Neural cell (in vitro differentiated cells): ENCODE data around the gene BCDIN3D.

Experiments
- CTCF ChIP-seq: fragments of 450-650 bp; IDR thresholded peaks from 2 replicates; pipeline ENCODE4 v1.5.1; 2014; ENCODE audit warnings: antibody characterized with exemption, mild to moderate bottlenecking, moderate library complexity; ENCODE audit not compliant: poor library complexity, severe bottlenecking
- EP300 ChIP-seq: fragments of 450-650 bp; conservative IDR thresholded peaks from 2 replicates; pipeline ENCODE4 v1.6.1; 2014; ENCODE audit warnings: antibody characterized with exemption, mild to moderate bottlenecking, moderate library complexity; ENCODE audit not compliant: poor library complexity, severe bottlenecking
- EZH2 ChIP-seq: fragments of 200-600, 300-800 bp; shearing (Covaris generic), sonication (generic); IDR thresholded peaks from 2 replicates; pipeline ENCODE4 v1.6.1; 2014; ENCODE audit warnings: antibody characterized with exemption, low read length, borderline replicate concordance, mild to moderate bottlenecking; ENCODE audit not compliant: insufficient read depth, poor library complexity, severe bottlenecking
- REST ChIP-seq: IDR thresholded peaks from 2 replicates; pipeline ENCODE4 v1.6.1; 2012; ENCODE audit warnings: borderline replicate concordance
- SMC3 ChIP-seq: fragments of 450-650 bp; conservative IDR thresholded peaks from 2 replicates; pipeline ENCODE4 v1.6.1; 2014; ENCODE audit warnings: antibody characterized with exemption, mild to moderate bottlenecking, moderate library complexity; ENCODE audit not compliant: poor library complexity

- TF ChIP-seq CTCF (no peak), SMC3 (no peak), REST (no peak), EZH2 (no peak), EP300 (no peak)
Observed at GRCh38 chr12:49882248-49882850, 39.4 kb upstream of the BCDIN3D start.
